ENCODE results near the gene CBLC.
"Not testable (repeated sequence)": the region's sequence is repeated elsewhere in the genome, so short reads cannot be mapped to it uniquely, and the experiment has no call there.

CBLC gene

DNA sequence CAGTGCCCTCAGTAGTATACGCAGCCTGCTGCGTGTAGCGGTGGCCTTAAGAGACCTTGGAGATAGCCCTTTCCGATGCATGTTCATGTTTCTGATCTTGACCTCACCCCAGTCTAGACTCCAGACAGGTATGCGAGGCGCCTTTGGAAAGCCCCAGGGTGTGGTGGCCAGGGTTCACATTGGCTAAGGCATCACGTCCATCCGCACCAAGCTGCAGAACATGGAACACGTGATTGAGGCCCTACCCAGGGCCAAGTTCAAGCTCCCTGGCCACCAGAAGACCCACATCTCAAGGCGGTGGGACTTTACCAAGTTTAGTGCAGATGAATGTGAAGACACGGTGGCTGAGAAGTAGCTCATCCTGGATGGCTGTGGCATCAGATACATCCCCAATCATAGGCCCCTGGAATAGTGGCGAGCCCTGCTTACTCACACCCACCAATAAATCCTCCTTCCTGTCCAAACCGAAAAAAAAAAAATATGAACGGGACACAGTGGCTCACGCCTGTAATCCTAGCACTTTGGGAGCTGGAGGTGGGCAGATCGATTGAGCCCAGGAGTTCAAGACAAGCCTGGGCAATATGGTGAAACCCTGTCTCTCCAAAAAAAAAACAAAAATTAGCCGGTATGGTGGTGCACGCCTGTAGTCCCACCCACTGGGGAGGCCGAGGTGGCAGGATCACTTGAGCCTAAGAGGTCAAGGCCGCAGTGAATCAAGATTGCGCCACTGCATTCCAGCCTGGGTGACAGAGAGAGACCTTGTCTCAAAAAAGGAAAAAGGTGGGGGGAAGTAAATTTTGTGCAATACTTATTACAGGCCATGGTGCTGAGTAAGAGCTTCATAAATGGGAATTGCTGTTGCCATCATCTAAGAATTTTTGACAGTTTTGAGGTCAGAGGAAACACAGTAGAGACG, 12.4 kb upstream of the CBLC start:
- no peak for DNase-seq (ENCODE audit: low read depth in 2 of 2)

GRCh38 chr19:44765949-44766335, 11.7 kb upstream of the CBLC start:
- no peak for DNase-seq (ENCODE audit: low read depth in 2 of 2)

DNA sequence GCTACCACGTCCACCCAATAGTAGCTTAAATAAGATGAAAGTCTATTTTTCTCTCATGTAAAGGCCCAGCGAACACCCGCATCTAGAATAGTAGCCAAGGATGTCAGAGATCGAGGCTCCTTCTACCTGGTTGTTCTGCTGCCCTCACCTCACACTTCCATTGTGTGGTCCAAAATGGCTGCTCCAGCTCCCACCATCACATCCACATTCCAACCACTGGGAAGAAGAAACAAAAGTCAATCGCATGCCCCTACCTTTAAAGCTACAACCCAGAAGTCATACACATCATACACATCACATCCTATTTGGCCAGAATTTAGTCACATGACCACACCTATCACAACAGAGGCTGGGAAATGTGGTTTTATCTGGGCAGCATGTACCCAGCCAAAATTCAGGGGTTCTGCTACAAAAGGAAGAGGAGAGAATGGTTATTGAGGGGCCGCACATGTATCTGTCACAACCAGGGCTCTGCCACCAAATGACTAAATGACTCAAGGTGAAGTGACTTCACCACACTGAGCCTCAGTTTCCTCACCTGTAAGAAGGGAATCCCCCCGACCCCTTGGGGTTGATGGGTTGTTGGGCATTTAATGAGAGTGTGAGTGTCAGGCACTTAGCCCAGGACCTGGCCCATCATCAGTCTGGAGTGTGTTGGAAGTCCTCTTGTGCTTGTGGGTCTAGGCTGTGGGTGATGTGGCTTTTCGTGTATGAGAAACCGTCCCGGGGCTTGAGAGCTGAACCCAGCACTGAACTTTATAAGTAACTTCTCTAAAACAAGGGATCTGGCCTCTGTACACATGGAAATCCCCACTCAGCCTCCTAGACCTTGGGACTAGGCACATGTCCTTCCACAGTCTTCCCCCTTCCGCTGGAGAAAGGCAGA, 10.2 kb upstream of the CBLC start:
- DNase-seq (ENCODE audit: low read depth in 2 of 2): no peak

- DNase-seq (ENCODE audit: low read depth in 2 of 2): peak; percentile 90 to 94
Measured at GRCh38 chr19:44770550-44771257, 7.0 kb upstream of the CBLC start.

- DNase-seq (ENCODE audit: low read depth in 2 of 2): not testable (repeated sequence)
Measured at GRCh38 chr19:44772144-44772543, 5.5 kb upstream of the CBLC start.

DNA sequence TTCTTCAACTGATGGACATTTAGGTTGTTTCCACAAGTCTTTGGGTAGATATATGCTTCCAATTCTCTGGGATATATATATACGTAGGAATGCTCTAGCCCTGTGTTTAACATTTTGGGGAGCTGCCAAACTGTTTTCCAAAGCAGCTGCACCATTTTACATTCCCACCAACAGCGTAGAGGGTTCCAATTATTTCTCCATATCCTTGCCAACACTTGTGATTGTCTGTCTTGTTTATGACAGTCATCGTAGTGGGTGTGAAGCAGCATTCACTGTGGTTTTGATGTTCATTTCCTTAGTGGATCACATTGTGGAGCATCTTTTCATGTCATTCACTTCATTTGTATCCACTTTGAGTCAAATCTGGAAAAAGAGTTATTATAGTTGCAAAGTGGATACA, 4.7 kb upstream of the CBLC start:
- no peak for DNase-seq (ENCODE audit: low read depth in 2 of 2)

- no peak for DNase-seq (ENCODE audit: low read depth in 2 of 2)
Measured at GRCh38 chr19:44775676-44776240, 1.9 kb upstream of the CBLC start.

- DNase-seq (ENCODE audit: low read depth in 2 of 2): no peak
Measured at GRCh38 chr19:44776402-44777096, 1.1 kb upstream of the CBLC start.

- no peak for DNase-seq (ENCODE audit: low read depth in 2 of 2)
Measured at GRCh38 chr19:44779150-44779549, 1.5 kb downstream of the CBLC start.

DNA sequence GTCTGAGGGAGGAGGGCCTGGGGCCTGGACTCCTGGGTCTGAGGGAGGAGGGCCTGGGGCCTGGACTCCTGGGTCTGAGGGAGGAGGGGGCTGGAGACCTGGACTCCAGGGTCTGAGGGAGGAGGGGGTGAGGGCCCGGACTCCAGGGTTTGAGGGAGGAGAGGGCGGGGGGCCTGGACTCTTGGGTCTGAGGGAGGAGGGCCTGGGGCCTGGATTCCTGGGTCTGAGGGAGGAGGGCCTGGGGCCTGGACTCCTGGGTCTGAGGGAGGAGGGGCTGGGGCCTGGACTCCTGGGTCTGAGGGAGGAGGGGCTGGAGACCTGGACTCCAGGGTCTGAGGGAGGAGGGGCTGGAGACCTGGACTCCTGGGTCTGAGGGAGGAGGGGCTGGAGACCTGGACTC, 4.0 kb downstream of the CBLC start:
- DNase-seq (ENCODE audit: low read depth in 2 of 2): not testable (repeated sequence)

- no peak for DNase-seq (ENCODE audit: low read depth in 2 of 2)
Measured at GRCh38 chr19:44782729-44783128, 5.0 kb downstream of the CBLC start.

DNA sequence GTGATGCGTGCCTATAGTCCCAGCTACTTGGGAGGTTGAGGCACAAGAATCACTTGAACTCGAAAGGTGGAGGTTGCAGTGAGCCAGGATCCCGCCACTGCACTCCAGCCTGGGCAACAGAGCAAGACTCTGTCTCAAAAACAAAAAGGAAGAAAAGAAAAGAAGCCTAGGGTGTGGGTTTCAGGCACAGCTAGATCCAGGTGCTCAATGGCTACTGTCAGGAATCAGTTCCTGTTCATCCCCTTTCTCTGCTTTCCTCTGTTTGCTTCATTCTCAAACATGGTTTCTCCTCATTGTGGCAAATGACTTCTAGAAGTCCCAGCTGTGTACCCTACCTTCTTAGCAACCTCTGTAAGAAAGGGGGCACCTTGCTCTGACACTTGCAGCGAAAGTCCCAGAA, 5.9 kb downstream of the CBLC start:
- no peak for DNase-seq (ENCODE audit: low read depth in 2 of 2)

DNA sequence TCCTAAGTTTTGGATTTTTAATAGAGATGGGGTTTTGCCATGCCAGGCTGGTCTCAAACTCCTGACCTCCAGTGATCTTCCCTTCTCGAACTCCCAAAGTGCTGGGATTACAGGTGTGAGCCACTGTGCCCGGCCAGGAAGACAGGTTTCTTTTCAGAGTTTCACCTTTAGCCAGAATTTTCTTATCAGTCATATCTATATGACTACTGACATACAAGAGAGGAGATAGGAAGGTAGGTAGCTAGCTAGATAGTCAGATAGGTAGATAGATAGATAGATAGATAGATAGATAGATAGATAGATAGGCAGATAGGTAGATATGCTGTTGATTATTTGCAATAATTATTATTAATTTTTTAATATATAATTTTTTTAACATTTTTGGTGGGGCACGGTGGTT, 7.6 kb downstream of the CBLC start:
- no peak for DNase-seq (ENCODE audit: low read depth in 2 of 2)

GRCh38 chr19:44785993-44786392, 8.3 kb downstream of the CBLC start:
- DNase-seq (ENCODE audit: low read depth in 2 of 2): no peak

GRCh38 chr19:44788971-44789370, 11.3 kb downstream of the CBLC start:
- DNase-seq (ENCODE audit: low read depth in 2 of 2): no peak

GRCh38 chr19:44789943-44790483, 12.3 kb downstream of the CBLC start:
- DNase-seq (ENCODE audit: low read depth in 2 of 2): no peak

DNA sequence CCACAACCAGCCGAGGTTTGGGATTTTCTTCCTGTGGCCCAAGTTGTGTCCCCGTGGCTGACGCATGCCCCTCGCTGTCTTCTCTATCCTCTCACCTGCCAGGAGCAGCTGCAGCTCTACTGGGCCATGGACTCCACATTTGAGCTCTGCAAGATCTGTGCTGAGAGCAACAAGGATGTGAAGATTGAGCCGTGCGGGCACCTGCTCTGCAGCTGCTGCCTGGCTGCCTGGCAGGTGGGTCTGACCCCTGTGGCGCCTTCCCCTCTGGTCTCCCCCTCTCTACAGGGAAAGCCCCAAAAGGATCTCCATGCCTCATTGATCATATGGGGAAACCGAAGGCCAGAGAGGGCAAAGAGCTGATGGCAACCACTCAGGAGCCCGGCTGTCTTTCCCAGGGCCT, 14.6 kb downstream of the CBLC start:
- no peak for DNase-seq (ENCODE audit: low read depth in 2 of 2)

- no peak for DNase-seq (ENCODE audit: low read depth in 2 of 2)
Measured at GRCh38 chr19:44794610-44795009, 16.9 kb downstream of the CBLC start.

GRCh38 chr19:44795398-44795987, 17.8 kb downstream of the CBLC start:
- DNase-seq (ENCODE audit: low read depth in 2 of 2): no peak

- no peak for DNase-seq (ENCODE audit: low read depth in 2 of 2)
Measured at GRCh38 chr19:44796701-44797115, 19.0 kb downstream of the CBLC start.
